GM20431 (cell line): ENCODE results near the gene PKD1L1.
"Not testable (repeated sequence)": the region's sequence is repeated elsewhere in the genome, so short reads cannot be mapped to it uniquely, and the experiment has no call there.

Experiments used
- in situ Hi-C: fragments of 300-500 bp; cut with MseI, MboI; formaldehyde crosslinking; loops from one replicate; pipeline ENCODE4 v1.15.0; 2020; ENCODE audit warnings: low sequenced_read_pairs; ENCODE audit not compliant: unreplicated experiment

Gene PKD1L1

GRCh38 chr7:47939425-47940036 lies 8.7 kb downstream of the PKD1L1 start:
- in situ Hi-C loops: no loop called here

GRCh38 chr7:47938574-47939165 lies 9.6 kb downstream of the PKD1L1 start:
- in situ Hi-C loops: no loop called here

- in situ Hi-C loops: no loop called here
Measured at GRCh38 chr7:47937711-47938573, 10.3 kb downstream of the PKD1L1 start.

DNA sequence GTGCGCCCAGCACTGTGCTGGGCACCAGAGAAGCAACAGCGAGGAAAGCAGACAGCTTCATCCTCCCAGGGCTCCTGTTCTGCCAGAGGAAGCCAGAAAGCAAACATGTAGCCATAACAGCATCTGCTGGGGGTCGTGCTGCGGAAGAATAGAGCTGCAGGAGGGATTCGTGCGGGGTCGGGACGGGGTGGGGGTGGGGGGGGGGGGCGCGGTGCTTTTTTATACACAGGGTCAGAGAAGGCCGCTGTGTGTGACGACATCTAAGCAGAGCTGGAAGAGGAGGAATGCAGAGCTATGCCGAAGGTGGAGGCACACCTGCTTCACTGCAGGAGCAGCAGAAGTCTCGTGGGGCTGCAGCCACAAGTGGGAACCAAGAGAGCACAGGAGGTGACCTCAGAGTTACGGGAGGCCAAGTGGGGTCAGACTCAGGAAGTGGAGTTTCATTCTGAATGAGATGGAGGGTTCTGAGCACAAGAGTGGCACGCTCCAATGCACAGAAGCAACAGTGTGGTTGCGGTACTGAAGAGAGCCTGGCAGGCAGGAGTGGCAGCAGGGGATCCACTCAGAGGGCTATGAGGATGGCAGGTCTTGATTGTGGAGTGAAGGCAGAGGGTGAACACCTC lies 11.1 kb downstream of the PKD1L1 start:
- in situ Hi-C loops: no loop called here

- in situ Hi-C loops: no loop called here
Measured at GRCh38 chr7:47936323-47936722, 11.9 kb downstream of the PKD1L1 start.

- in situ Hi-C loops: no loop called here
Measured at GRCh38 chr7:47935336-47935735, 12.9 kb downstream of the PKD1L1 start.

- in situ Hi-C loops: no loop called here
Measured at GRCh38 chr7:47934831-47935230, 13.4 kb downstream of the PKD1L1 start.

- in situ Hi-C loops: no loop called here
Measured at GRCh38 chr7:47933215-47933614, 15.1 kb downstream of the PKD1L1 start.

DNA sequence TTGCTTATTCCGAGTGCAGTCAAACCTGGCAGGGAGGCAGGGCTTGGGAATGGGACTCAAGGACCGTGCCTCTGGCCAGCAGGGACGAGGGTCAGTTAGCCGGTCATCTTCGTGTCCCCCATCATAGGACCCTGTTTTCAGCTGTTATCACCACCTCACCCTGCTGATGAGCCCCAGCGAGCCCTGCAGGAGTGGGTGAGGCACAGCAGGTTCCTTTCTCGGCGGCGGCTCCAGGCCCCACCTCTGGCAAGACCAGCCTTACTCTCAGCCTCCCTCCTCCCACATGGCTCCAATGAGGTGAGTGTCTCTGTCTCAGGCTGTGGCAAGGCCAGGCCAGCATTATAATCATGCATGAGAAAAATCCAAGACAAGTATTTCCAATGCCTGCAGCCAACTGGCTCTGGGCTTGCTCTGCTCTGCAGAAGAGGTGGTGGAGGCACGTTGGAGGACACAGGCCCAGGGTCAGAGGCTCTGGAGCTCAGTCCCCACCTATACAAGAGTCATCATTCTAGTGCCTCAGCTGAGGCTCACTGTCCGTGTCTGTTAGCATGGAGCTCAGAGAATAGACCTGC lies 15.7 kb downstream of the PKD1L1 start:
- in situ Hi-C loops: no loop called here

DNA sequence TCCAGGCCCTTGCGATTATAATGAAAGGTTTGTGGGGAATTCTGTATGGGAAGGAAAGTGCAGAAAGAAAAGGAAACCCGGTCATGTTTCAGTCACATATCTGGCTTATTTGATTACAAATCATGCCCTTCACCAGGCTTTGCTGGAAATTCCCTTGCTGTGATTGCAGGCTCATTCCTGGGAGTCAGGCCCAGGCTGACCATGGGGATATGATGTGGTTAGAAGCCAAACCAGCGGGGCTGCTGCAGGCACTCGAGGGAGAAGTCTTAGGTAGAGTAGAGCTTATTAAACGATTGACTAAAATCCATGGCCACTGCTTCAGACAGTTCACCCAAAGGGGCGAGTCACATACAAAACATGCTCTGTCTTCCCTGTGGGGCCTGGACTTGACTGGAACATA lies 16.2 kb downstream of the PKD1L1 start:
- in situ Hi-C loops: no loop called here

DNA sequence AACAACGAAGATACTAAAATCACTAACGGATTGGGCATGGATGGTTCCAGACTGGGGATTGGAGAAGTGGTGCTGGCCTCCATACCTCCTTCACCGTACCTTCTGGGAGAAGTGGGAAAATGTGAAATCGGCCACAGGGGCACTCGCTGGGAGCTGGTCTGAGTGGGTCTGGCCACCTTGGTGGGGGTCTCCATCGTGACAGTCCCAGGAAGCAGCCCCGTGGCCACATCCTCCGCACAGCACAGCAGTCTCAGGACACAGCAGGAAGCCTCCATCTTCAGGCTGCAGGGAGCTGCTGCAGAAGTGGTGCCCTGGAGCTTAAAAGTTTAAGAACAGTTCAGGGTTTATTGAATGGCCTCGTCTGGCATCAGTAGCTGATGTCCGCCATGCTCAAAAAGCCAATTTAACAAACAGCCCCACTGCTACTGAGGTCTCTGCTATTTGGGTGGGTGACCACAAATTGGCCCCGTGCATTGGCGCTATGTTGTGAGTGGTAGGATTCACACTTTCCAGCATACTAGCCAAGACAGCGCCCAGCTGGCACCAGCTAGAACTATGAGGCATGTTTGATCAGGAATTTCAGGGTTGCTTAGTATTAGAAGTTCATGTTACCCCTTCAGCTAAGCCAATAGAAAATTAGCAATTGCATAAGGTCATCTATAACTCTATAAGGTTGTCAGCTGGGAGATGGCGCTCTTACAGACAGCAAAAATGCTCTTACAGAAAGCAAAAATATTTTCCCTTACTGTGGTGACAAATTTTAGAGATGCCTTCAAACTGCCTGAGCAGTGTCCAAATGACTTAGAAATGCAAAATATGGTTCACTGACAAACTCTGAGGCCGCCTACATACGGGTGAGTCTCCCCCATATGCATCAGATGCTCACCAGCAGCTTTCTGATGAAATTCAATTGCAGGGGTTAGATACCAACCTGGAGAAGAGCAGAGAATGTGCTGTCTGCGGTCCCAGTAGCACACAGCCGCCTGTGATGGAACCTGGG lies 17.0 kb downstream of the PKD1L1 start:
- in situ Hi-C loops: no loop called here

DNA sequence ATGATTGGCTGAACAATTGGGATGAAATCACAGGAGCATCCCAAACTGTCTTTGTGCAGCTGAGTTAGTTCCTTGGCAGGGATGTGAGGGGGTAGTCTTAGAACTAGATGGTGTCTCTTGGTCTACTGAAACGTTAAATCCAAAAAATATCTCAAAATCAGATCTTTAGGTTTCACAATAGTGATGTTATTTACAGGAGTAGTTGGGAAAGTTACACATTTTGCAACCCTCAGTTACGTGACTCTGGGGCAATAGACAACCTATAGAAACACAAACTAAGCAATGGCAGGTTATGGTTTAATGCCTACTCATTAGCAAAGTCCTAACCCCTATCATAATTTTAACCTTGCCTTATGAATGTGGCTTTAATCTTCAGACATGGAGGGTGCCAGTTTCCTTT lies 24.0 kb downstream of the PKD1L1 start:
- in situ Hi-C loops: no loop called here

- in situ Hi-C loops: not testable (repeated sequence)
Measured at GRCh38 chr7:47923081-47923875, 25.0 kb downstream of the PKD1L1 start.

DNA sequence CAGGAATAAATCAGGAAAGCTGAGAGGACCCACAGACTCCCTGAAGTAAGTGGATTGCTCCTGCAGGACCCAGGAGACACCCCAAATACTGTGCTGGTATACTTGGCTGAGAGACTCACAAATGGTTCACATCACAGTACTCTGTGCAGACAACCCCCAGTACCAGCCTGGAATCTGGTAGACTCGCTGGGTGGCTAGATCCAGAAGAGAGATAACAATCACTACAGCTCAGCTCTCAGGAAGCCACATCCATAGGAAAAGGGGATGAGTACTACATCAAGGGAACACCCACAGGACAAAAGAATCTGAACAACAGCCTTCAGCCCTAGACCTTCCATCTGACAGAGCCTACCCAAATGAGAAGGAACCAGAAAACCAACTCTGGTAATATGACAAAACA lies 31.8 kb downstream of the PKD1L1 start:
- in situ Hi-C loops: not testable (repeated sequence)

- in situ Hi-C loops: no loop called here
Measured at GRCh38 chr7:47915616-47915976, 32.7 kb downstream of the PKD1L1 start.

GRCh38 chr7:47914717-47915615 lies 33.3 kb downstream of the PKD1L1 start:
- in situ Hi-C loops: no loop called here

DNA sequence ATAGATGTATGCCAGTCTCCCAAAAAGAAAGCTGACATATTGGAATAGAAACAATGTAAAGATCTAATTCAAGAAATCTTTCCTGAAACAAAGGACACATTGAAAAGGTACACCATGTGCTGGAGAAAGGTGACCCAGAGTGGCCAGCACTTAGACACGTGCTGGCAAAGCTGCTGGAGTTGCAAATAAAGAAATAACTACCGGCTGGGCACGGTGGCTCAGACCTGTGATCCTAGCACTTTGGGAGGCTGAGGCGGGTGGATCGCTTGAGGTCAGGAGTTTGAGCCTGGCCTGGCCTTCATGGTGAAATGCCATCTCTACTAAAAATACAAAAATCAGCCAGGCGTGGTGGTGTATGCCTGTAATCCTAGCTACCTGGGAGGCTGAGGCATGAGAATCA lies 35.9 kb downstream of the PKD1L1 start:
- in situ Hi-C loops: no loop called here

DNA sequence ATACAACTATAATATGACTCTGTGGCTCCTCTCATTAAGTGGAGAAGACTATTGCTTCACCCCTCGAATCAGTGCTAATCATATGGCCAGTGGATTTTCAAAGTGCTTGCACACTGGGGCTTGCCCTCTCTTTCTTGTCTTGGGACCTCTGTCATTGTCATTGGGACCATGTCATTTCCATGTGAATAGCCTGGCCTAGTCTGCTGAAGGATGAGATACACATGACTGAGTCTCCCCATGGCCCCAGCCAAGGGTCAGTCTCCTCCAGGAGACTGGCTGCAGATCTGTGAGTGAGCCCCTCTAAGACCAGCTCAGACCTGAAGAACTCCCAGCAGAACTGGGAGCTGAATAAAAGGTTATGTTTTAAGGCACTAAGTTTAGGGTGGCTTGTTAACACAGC lies 39.5 kb downstream of the PKD1L1 start:
- in situ Hi-C loops: no loop called here
